Liver (tissue), 3 donors: Measurements from ENCODE around the gene CTLA4.

Experiments
- JUND ChIP-seq, 2 donors: IDR thresholded peaks; 2 replicates each; pipeline ENCODE4 v1.6.1; 2016; ENCODE audit warnings: antibody characterized with exemption in 2 of 2
- REST ChIP-seq: IDR thresholded peaks from 2 replicates; pipeline ENCODE4 v1.6.1; 2016; ENCODE audit warnings: antibody characterized with exemption, mild to moderate bottlenecking
- TF ChIP-seq, protein P1 (sequence below): fragments of 150-350 bp; IDR thresholded peaks from 2 replicates; pipeline ENCODE4 v1.5.1; 2017; ENCODE audit warnings: improper control_type of control experiment, low read depth, low read length; ENCODE audit not compliant: missing input control
- donor health status: healthy.
- donor health status: healthy.

DNA sequence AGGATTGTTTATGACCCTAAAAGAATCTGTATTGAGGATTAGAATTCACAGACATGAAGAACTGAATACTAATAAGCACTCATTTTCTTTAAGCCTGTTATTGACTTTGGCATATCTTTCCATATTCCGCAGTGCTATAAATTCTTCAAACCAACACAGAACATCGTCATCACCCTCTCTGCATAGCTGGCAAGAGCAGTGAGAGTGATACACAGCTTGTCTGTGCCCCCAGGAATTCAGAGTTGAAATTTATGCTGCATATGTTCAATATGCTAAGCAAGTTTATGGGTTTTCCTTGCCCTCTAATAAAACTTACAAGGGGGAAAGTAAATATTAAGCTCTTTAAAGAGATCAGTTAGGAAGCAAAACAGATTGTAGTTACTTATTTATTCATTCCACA, 32.7 kb downstream of the CTLA4 start:
- TF ChIP-seq, protein P1, sequence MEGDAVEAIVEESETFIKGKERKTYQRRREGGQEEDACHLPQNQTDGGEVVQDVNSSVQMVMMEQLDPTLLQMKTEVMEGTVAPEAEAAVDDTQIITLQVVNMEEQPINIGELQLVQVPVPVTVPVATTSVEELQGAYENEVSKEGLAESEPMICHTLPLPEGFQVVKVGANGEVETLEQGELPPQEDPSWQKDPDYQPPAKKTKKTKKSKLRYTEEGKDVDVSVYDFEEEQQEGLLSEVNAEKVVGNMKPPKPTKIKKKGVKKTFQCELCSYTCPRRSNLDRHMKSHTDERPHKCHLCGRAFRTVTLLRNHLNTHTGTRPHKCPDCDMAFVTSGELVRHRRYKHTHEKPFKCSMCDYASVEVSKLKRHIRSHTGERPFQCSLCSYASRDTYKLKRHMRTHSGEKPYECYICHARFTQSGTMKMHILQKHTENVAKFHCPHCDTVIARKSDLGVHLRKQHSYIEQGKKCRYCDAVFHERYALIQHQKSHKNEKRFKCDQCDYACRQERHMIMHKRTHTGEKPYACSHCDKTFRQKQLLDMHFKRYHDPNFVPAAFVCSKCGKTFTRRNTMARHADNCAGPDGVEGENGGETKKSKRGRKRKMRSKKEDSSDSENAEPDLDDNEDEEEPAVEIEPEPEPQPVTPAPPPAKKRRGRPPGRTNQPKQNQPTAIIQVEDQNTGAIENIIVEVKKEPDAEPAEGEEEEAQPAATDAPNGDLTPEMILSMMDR = no peak
- TF ChIP-seq REST (no peak), JUND (IDR thresholded peaks at IDR 0.05) (no peak)
